Heart left ventricle (tissue), 13 donors: ENCODE results near the gene TBL1XR1.

ENCODE experiments used
- POLR2A ChIP-seq, 2 donors: fragments of 450-650 bp; IDR thresholded peaks; one replicate each; pipeline ENCODE4 v1.6.1; 2017; ENCODE audit warnings: antibody characterized with exemption in 2 of 2, mild to moderate bottlenecking in 2 of 2, moderate library complexity in 2 of 2
- TF ChIP-seq, protein P1 (sequence below), 12 donors: fragments of 200-600 bp; sonication (generic) in 4 of 12; IDR thresholded peaks; one replicate each; pipeline versions ENCODE4 v1.5.0 to v1.8.0; 2018 to 2022; ENCODE audit warnings: antibody characterized with exemption in 12 of 12, mild to moderate bottlenecking in 5 of 12
- donor health status: ischemic (EF 13 %, LVEDD 7.1; RV severe dilation, severe dysfunction).
- donor health status: DM: no; HTN: yes; CAD: no.
- donor health status: DM: no; HTN: no; CAD: no.
- donor health status: ischemic (EF 25% LVEDD 6.9; RV normal size, moderate dysfunction).
- donor health status: ischemic (EF 25% LVEDD 5.7; RV mildly dilated, moderate dysfunction).
- donor health status: ischemic (EF 35%, LVEDD 5.7; RV mildly dilated, moderate dysfunction).
- donor health status: nonischemic (EF 11% LVEDD 7.7; RV severe dilation, severe dysfunction).
- donor health status: DM: yes; HTN: yes; CAD: no.
- donor health status: PGD.
- donor health status: ischemic (EF 29% LVEDD 5.4; RV normal size, mild dysfunction).
- donor health status: nonischemic (EF 23%, LVEDD 6.1; RV moderate dilation, normal function).

DNA sequence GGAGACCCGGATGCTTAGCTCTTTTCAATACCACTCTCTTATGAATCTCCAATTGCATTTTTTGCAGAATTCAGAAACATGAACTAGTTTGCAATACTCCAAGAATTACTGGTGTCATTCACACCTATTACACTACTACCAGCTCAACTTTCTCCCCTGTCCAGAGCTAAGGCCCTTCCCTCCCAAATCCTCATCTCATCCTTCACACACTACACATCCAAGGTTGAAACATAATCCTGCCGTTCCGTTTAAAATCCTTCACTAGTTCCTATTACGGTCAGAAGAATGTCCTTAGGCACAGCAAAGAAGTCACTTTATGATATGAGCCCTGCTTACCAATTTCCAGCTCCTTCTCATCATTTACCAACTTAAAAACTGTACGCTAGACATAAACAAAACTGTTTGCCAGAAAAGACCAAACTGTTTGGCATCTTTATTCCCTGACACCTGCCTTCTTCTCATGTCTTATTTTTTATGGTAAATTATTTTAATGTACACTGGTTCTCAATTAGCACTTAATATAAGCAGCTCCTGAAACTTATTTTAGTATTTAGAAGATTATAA is 22.6 kb downstream of the TBL1XR1 start:
- TF ChIP-seq, protein P1, sequence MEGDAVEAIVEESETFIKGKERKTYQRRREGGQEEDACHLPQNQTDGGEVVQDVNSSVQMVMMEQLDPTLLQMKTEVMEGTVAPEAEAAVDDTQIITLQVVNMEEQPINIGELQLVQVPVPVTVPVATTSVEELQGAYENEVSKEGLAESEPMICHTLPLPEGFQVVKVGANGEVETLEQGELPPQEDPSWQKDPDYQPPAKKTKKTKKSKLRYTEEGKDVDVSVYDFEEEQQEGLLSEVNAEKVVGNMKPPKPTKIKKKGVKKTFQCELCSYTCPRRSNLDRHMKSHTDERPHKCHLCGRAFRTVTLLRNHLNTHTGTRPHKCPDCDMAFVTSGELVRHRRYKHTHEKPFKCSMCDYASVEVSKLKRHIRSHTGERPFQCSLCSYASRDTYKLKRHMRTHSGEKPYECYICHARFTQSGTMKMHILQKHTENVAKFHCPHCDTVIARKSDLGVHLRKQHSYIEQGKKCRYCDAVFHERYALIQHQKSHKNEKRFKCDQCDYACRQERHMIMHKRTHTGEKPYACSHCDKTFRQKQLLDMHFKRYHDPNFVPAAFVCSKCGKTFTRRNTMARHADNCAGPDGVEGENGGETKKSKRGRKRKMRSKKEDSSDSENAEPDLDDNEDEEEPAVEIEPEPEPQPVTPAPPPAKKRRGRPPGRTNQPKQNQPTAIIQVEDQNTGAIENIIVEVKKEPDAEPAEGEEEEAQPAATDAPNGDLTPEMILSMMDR (IDR thresholded peaks at IDR 0.05): no peak
- TF ChIP-seq POLR2A (IDR thresholded peaks at IDR 0.05): no peak
